IMR-90 (cell line): ENCODE results near the gene GIT2. TPM values are rescaled to one million over a fixed set of nuclear protein-coding genes. Genes with fewer than 3 reads are reported as not detected.
"Not testable (repeated sequence)": the region's sequence is repeated elsewhere in the genome, so short reads cannot be mapped to it uniquely, and the experiment has no call there.

Experiments
- ATAC-seq: fragments of 200-7000 bp; cut with Tn5 transposase; 2 replicates; pipeline ENCODE4 v1.9.1; 2020; ENCODE audit warnings: low read depth, mild to moderate bottlenecking, moderate library complexity
- BruUV-seq: library from RNA; stranded (reverse); fragments of 400-500 nt; replicated peaks from 2 replicates; lab custom pipeline; 2021; lab: Mats Ljungman, UMichigan
- CTCF ChIA-PET: fragments of 300-600 bp; formaldehyde crosslinking; extraction: SDS; loops from one replicate; lab custom pipeline; 2021; ENCODE audit warnings: antibody characterized with exemption; lab: Yijun Ruan, JAX
- POLR2A ChIA-PET: fragments of 300-600 bp; sonication (Branson Sonifier 250); formaldehyde crosslinking; loops from one replicate; lab custom pipeline; 2022; ENCODE audit warnings: antibody characterized with exemption; ENCODE audit not compliant: unreplicated experiment; lab: Charles Lee
- DNase-seq: peaks from one replicate; pipeline ENCODE4 v3.0.0; 2013
- H2AFZ ChIP-seq: replicated peaks from 2 replicates; pipeline ENCODE3; 2013; ENCODE audit warnings: low read length, mild to moderate bottlenecking; ENCODE audit not compliant: poor library complexity
- H2AK5ac ChIP-seq: 2 replicates; pipeline ENCODE4 v1.6.1; 2013; ENCODE audit warnings: low read depth, low read length, inconsistent platforms
- H2AK9ac ChIP-seq: replicated peaks from 2 replicates; pipeline ENCODE3; 2013; ENCODE audit warnings: mild to moderate bottlenecking, low read depth, low read length, moderate library complexity; ENCODE audit not compliant: poor library complexity
- H2BK120ac ChIP-seq: 2 replicates; pipeline ENCODE4 v1.6.1; 2013; ENCODE audit warnings: low read depth, low read length, inconsistent platforms
- H2BK15ac ChIP-seq: 3 replicates; pipeline ENCODE4 v1.6.1; 2013; ENCODE audit warnings: low read depth, low read length, inconsistent platforms
- H2BK20ac ChIP-seq: 2 replicates; pipeline ENCODE4 v1.6.1; 2013; ENCODE audit warnings: low read depth, mild to moderate bottlenecking, inconsistent platforms, low read length, moderate library complexity
- H2BK5ac ChIP-seq: 2 replicates; pipeline ENCODE4 v1.6.1; 2013; ENCODE audit warnings: mild to moderate bottlenecking, low read depth, low read length, inconsistent platforms; ENCODE audit not compliant: poor library complexity, severe bottlenecking
- H3K14ac ChIP-seq: replicated peaks from 2 replicates; pipeline ENCODE4 v1.6.1; 2013; ENCODE audit warnings: low read depth, low read length, inconsistent platforms
- H3K18ac ChIP-seq: 2 replicates; pipeline ENCODE4 v1.6.1; 2013; ENCODE audit warnings: low read depth, low read length, control low read depth
- H3K23ac ChIP-seq: 2 replicates; pipeline ENCODE4 v1.6.1; 2013; ENCODE audit warnings: low read depth, low read length, inconsistent platforms
- H3K27ac ChIP-seq: 2 replicates; pipeline ENCODE4 v1.5.1; 2013; ENCODE audit warnings: mild to moderate bottlenecking, control low read depth, low read length; ENCODE audit not compliant: insufficient read depth
- H3K27me3 ChIP-seq: 2 replicates; pipeline ENCODE4 v1.6.1; 2013; ENCODE audit warnings: low read length; ENCODE audit not compliant: control insufficient read depth, insufficient read depth
- H3K36me3 ChIP-seq: 2 replicates; pipeline ENCODE4 v1.6.1; 2013; ENCODE audit warnings: low read length, mixed read lengths; ENCODE audit not compliant: control insufficient read depth, insufficient read depth
- H3K4ac ChIP-seq: 2 replicates; pipeline ENCODE4 v1.6.1; 2013; ENCODE audit warnings: low read depth, low read length, inconsistent platforms
- H3K4me1 ChIP-seq: 2 replicates; pipeline ENCODE4 v1.6.1; 2013; ENCODE audit warnings: low read length, mixed read lengths; ENCODE audit not compliant: control insufficient read depth, insufficient read depth
- H3K4me2 ChIP-seq: 2 replicates; pipeline ENCODE4 v1.6.1; 2013; ENCODE audit warnings: low read depth, mild to moderate bottlenecking, control low read depth, low read length, moderate library complexity
- H3K4me3 ChIP-seq: 2 replicates; pipeline ENCODE4 v1.5.1; 2013; ENCODE audit warnings: low read depth, mild to moderate bottlenecking, control low read depth, low read length, moderate library complexity; ENCODE audit not compliant: insufficient read depth
- H3K56ac ChIP-seq: 2 replicates; pipeline ENCODE4 v1.6.1; 2013; ENCODE audit warnings: low read length, inconsistent platforms; ENCODE audit not compliant: insufficient read depth; ENCODE audit errors: extremely low read depth
- H3K79me1 ChIP-seq, 2 experiments: 2 replicates each; pipeline ENCODE4 v1.6.1; 2013; ENCODE audit warnings: low read length in 2 of 2, inconsistent platforms in 1 of 2, low read depth in 1 of 2
- H3K9ac ChIP-seq: 2 replicates; pipeline ENCODE4 v1.6.1; 2013; ENCODE audit warnings: low read depth, low read length, control low read depth
- H3K9me1 ChIP-seq: 2 replicates; pipeline ENCODE4 v1.6.1; 2013; ENCODE audit warnings: low read length, inconsistent platforms; ENCODE audit not compliant: insufficient read depth
- H3K9me3 ChIP-seq: 2 replicates; pipeline ENCODE4 v1.6.1; 2013; ENCODE audit warnings: low read length; ENCODE audit not compliant: control insufficient read depth, insufficient read depth
- H4K20me1 ChIP-seq: 2 replicates; pipeline ENCODE4 v1.6.1; 2013; ENCODE audit warnings: low read length, inconsistent platforms; ENCODE audit not compliant: insufficient read depth
- H4K5ac ChIP-seq: 2 replicates; pipeline ENCODE4 v1.6.1; 2013; ENCODE audit warnings: mild to moderate bottlenecking, low read depth, low read length, control low read depth
- H4K8ac ChIP-seq, 2 experiments: 2 replicates each; pipeline ENCODE4 v1.6.1; 2013; ENCODE audit warnings: low read depth in 2 of 2, low read length in 2 of 2, control low read depth in 1 of 2, inconsistent platforms in 1 of 2
- H4K91ac ChIP-seq: 2 replicates; pipeline ENCODE4 v1.6.1; 2013; ENCODE audit warnings: low read depth, low read length, inconsistent platforms; ENCODE audit not compliant: insufficient read depth
- RCOR1 ChIP-seq: IDR thresholded peaks from 2 replicates; pipeline ENCODE4 v1.6.1; 2012; ENCODE audit warnings: mild to moderate bottlenecking, low read length, improper control_type of control experiment; ENCODE audit not compliant: insufficient replicate concordance
- whole genome bisulfite sequencing, 2 experiments: methylation state at CpG; one replicate each; pipeline versions ENCODE4 v1.1.5 to v1.1.7; 2013; ENCODE audit warnings: missing lambda C conversion rate in 2 of 2; ENCODE audit not compliant: insufficient read length in 1 of 2; ENCODE audit errors: extremely low coverage in 2 of 2; 5-methylcytosine and 5-hydroxymethylcytosine counted together
- dilution Hi-C: fragments of 300-500 bp; cut with HindIII; formaldehyde crosslinking; loops from one replicate; pipeline ENCODE4 v1.14.3; 2018; ENCODE audit warnings: low sequenced_read_pairs; ENCODE audit not compliant: unreplicated experiment
- in situ Hi-C: fragments of 300-500 bp; cut with MboI; formaldehyde crosslinking; loops from 3 replicates; pipeline ENCODE4 v1.14.3; 2019; ENCODE audit warnings: low sequenced_read_pairs, inconsistent platforms, mixed read lengths
- intact Hi-C: fragments of 100-400 bp; cut with micrococcal nuclease; formaldehyde crosslinking; loops from 2 replicates; pipeline ENCODE4 v1.10.0; 2022
- polyA plus RNA-seq, 3 experiments: library from polyadenylated mRNA; depleted of rRNA; stranded (reverse); fragments of >200 nt; gene quantifications; 2 replicates each; pipeline ENCODE4 v1.2.3, GENCODE V29; 2012; ENCODE audit warnings: low replicate concordance in 1 of 3
- total RNA-seq: library from RNA; depleted of rRNA; stranded (reverse); fragments of >200 nt; gene quantifications from 2 replicates; pipeline ENCODE4 v1.2.3, GENCODE V29; 2012
- TF ChIP-seq, protein P1 (sequence below): conservative IDR thresholded peaks from 2 replicates; pipeline ENCODE4 v1.5.1; 2012; ENCODE audit warnings: mild to moderate bottlenecking, low read depth, low read length, improper control_type of control experiment

Gene GIT2
- total and polyA plus RNA-seq, 2 of the 4 experiments (the other 2 are of a cell fraction) = 48.0 to 71.9 TPM

DNA sequence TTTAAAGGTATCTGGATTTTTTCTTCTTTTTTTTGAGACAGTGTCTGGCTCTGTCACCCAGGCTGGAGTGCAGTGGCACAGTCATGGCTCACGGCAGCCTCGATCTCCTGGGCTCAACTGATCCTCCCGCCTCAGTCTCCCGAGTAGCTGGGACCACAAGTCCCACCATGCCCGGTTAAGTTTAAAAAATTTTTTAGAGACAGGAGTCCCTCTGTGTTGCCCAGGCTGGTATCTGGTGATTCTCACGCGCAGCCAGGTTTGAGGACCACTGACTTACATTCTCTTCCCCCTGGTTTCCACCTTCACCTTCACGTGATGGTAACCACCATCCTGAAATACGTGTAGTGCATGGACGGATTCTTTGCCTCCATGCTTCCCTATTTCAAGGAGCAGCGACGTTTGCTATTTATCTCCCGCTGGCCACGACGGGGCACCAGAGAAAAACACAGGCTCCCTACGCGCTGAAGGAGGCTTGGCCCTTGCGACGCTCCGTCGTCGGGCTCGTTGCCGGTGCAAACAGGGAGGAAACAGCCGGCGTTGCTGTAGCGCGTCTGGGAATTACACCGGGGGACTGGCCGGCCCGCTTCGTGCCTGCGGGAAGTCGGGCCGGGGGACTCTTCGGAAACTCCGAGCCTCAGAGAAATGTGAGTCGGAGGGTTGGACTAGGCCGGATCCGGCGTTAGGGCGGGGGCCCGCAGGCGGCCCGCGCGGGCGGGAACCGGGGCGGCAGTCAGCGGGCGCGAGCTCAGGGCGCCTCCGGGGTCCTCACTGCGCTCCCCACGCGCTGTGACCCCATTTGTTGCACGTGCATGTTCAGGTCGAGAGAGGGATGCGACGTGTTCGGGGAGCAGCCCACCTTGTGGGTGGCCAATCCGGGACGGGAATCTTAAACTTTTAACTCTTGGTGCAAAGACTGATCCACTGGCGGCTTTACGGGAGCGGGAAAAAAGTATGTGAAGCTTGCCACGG, 96.1 kb downstream of the GIT2 start, which contains the start of gene TCHP (continued):
- TF ChIP-seq, protein P1, sequence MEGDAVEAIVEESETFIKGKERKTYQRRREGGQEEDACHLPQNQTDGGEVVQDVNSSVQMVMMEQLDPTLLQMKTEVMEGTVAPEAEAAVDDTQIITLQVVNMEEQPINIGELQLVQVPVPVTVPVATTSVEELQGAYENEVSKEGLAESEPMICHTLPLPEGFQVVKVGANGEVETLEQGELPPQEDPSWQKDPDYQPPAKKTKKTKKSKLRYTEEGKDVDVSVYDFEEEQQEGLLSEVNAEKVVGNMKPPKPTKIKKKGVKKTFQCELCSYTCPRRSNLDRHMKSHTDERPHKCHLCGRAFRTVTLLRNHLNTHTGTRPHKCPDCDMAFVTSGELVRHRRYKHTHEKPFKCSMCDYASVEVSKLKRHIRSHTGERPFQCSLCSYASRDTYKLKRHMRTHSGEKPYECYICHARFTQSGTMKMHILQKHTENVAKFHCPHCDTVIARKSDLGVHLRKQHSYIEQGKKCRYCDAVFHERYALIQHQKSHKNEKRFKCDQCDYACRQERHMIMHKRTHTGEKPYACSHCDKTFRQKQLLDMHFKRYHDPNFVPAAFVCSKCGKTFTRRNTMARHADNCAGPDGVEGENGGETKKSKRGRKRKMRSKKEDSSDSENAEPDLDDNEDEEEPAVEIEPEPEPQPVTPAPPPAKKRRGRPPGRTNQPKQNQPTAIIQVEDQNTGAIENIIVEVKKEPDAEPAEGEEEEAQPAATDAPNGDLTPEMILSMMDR = peak; percentile 51
- TF ChIP-seq RCOR1 = no peak

DNA sequence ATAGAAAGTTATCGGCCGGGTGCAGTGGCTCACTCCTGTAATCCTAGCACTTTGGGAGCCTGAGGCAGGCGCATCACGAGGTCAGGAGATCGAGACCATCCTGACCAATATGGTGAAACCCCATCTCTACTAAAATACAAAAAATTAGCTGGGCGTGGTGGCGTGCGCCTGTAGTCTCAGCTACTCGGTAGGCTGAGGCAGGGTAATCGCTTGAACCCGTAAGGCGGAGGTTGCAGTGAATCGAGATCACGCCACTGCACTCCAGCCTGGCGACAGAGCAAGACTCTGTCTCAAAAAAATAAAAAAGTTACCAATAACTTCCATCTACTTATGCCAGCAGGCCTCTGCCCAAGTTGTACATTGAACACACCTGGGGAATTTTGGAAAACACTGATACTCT, 96.8 kb downstream of the GIT2 start:
- H4K20me1 ChIP-seq, CTCF ChIA-PET, BruUV-seq, dilution Hi-C loops, H3K14ac ChIP-seq, H3K36me3 ChIP-seq, H3K27me3 ChIP-seq, in situ Hi-C loops, ATAC-seq, H3K4me1 ChIP-seq, DNase-seq, H2BK5ac ChIP-seq, H4K91ac ChIP-seq, H2AK9ac ChIP-seq, H3K9me3 ChIP-seq, H2BK20ac ChIP-seq, H3K27ac ChIP-seq, intact Hi-C loops, H3K4me2 ChIP-seq, H3K4me3 ChIP-seq, H3K18ac ChIP-seq, H3K9me1 ChIP-seq, H3K56ac ChIP-seq, POLR2A ChIA-PET: not testable (repeated sequence)
- Histone ChIP-seq H2BK15ac (peak overlapping the region; percentile 94; the same call in 1 of the 3 replicates), H4K5ac (0 out of 2 replicates have a peak overlapping the region, but pooled peaks have one; percentile 11), H3K79me1 (peaks cover 17 to 47% of the 10 kb centered on the region in 2 experiments), H4K8ac (peak overlapping the region; percentile 88 to 97; a peak in 3 of 4 replicates), H3K9ac (peak overlapping the region; percentile 91; the same call in 1 of the 2 replicates), H2AK5ac (0 out of 2 replicates have a peak overlapping the region, but pooled peaks have one; percentile 33), H3K4ac (peak overlapping the region; percentile 98; the same call in 1 of the 2 replicates), H3K23ac (peak overlapping the region; percentile 99; the same call in 1 of the 2 replicates), H2AFZ (peak overlapping the region; percentile 97), H2BK120ac (peak overlapping the region; percentile 98; the same call in 1 of the 2 replicates)
- WGBS, 2 experiments = 99% methylated on average over 10 of the region's 15 CpGs; no CpG with 5 or more reads in 1 of the 2 experiments
